Activated CD4-positive, alpha-beta T cell treated with anti-CD3 and anti-CD28 coated beads, Interleukin-2, amount 50 U/mL, for 16 hours (primary cell): Measurements from ENCODE around the gene ADH5.
"Not testable (repeated sequence)": the region's sequence is repeated elsewhere in the genome, so short reads cannot be mapped to it uniquely, and the experiment has no call there.

ENCODE experiments used
- DNase-seq: peaks from one replicate; pipeline ENCODE4 v3.0.0-alpha.2; 2020

ADH5 gene

GRCh38 chr4:99082192-99082591 is 6.4 kb downstream of the ADH5 start:
- no peak for DNase-seq

- not testable (repeated sequence) for DNase-seq
Observed at GRCh38 chr4:99080869-99081268, 7.7 kb downstream of the ADH5 start.

GRCh38 chr4:99079625-99080295 is 8.8 kb downstream of the ADH5 start:
- no peak for DNase-seq

- no peak for DNase-seq
Observed at GRCh38 chr4:99078931-99079624, 9.5 kb downstream of the ADH5 start.

DNA sequence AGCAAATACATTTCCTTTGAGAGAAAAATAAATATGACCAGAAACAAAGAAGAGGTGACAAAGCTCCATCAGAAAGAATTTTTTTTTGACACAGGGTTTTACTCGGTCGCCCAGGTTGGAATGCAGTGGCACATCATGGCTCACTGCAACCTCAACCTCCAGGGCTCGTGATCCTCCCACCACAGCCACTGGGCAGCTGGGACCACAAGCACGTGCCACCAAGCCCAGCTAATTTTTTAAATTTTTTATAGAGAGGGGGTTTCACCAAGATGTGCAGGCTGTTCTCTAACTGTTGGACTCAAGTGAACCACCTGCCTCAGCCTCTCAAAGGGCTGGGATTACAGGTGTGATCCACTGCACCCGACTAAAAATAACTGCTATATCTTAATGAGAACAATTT is 10.3 kb downstream of the ADH5 start:
- no peak for DNase-seq

DNA sequence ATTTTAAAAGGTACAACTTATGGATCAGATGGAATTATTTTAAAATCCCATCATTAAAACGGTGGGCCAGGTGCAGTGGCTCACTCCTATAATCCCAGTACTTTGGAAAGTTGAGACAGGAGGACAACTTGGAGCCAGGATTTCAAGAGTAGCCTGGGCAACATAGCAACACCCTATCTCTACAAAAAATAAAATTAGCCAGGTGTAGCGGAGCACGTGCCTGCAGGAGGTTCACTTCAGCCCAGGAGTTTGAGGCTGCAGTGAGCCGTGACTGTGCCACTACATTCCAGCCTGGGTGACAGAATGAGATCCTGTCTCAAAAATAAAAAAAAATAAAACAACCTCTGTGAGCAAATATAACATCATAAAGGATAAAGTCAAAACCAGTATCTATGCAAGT is 11.4 kb downstream of the ADH5 start:
- no peak for DNase-seq

DNA sequence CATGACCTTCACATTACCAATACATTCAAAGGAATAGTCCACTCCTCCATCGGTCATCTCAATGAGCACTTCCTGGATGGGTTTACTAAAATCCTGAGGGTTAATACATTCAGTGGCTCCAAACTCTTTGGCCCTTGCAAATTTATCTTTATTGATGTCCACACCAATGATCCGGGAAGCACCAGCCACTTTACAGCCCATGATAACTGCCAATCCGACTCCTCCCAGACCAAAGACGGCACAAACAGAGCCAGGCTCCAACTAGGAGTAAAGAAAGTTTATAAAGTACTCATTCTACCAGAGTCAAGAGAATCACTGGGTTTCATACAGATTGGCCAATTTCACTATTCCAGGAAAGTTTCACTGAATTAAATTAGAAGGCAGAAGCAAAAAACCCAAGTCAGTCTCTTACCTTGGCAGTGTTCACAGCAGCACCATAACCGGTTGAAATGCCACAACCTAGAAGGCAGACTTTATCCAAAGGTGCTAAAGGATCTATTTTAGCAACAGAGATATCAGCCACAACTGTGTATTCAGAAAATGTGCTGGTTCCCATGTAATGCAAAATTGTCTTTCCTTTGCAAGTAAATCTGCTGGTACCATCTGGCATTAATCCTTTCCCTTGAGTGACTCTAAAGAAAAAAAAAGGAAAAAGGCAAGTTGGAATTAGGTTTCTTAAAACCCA is 12.2 kb downstream of the ADH5 start:
- DNase-seq: no peak

DNA sequence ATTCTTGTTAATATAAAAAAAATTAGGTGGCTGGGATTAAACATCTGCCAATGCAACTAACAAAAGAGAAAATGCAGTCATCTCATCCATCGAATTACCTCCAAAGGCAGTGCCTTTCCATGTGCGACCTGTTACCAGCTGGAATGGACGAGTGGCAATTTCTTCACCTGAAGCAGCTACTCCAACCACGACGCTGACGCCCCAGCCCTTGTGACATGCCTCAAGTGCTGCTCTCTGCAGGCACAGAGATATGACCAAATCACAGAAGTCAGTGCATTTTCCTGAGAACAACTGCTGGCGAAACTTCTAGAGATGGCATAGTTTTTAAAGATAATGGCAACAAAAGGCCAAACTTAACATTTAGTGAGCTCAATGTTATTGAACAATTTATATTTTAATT is 13.8 kb downstream of the ADH5 start:
- no peak for DNase-seq

DNA sequence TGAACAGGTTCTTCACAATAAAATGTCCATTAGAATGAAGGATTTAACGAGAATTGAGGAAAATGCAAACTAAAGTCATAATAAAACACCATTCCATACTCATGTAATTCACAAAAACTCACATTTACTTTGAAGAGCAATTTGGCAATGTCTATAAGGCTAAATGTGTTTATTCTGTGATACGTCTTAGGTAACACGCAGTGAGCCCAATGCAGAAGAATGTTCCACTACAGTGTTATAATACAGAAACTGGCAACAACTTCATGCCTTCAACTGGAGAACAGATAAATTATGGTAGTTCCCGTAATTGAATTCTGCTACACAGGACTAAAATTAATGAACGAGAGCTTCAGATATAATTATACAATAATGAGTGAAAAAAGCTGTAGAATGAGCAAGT is 17.4 kb downstream of the ADH5 start:
- DNase-seq: no peak

- no peak for DNase-seq
Observed at GRCh38 chr4:99067617-99068016, 21.0 kb downstream of the ADH5 start.

- DNase-seq: not testable (repeated sequence)
Observed at GRCh38 chr4:99065521-99065920, 23.1 kb downstream of the ADH5 start.

- no peak for DNase-seq
Observed at GRCh38 chr4:99062120-99062519, 26.5 kb downstream of the ADH5 start.

- peak; percentile 18 for DNase-seq
Observed at GRCh38 chr4:99061048-99061700, 27.4 kb downstream of the ADH5 start.

- no peak for DNase-seq
Observed at GRCh38 chr4:99059550-99059949, 29.0 kb downstream of the ADH5 start.

DNA sequence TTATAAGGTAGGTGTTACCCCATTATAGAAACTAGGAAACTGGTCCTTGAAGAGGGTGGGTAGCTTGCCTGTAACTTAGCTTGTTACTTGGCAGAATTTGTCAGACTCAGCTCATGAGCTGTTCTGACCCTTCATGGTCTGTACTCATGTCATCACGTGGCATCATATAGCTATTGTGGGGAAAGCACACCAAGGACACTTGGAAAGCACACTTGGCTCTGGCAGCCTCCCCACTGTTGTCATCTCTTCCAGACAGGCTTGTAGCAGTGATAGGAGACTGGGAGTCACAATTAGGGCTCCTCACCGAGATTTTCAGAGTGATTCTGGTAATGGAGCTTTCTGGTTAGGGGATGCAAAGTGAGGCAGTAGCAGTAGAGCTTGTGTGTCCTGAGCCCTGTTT is 30.4 kb downstream of the ADH5 start:
- no peak for DNase-seq

- peak; percentile 63 for DNase-seq
Observed at GRCh38 chr4:99054428-99054994, 34.1 kb downstream of the ADH5 start.

DNA sequence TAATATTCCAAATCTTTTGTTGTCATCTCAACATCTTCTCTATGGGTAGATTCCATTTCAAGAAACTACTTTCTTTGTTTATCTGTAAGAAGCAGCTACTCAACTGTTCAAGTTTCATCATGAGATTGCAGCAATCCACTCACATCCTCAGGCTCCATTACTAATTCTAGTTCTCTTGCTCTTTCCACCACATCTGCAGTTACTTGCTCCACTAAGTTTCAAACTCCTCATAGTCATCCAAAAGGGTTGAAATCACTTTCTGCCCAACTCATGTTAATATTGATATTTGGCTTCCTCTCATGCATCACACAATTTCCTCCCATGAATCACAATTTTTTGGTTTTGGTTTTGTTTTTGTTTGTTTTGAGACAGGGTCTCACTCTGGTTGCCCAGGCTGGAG is 35.7 kb downstream of the ADH5 start:
- DNase-seq: peak; percentile 81

DNA sequence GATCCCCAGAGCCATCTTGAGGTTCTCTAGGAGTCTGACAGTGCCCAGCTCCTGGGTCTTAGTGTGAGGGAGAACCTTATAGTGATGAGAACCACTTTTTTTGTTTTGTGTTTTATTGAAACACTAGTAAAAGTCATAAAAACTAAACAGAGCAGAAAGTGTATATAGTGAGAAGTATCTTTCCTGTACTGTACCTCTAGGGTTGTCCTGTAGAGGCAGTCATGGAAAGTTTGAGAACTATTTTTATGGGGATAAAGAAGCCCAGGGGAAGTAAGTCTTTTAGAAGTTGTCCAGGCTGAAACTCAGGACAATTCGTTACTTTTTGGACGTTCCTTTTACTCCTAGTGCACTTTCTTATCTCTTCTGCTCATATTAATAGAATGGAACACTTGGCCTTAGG is 40.9 kb downstream of the ADH5 start:
- DNase-seq: no peak

DNA sequence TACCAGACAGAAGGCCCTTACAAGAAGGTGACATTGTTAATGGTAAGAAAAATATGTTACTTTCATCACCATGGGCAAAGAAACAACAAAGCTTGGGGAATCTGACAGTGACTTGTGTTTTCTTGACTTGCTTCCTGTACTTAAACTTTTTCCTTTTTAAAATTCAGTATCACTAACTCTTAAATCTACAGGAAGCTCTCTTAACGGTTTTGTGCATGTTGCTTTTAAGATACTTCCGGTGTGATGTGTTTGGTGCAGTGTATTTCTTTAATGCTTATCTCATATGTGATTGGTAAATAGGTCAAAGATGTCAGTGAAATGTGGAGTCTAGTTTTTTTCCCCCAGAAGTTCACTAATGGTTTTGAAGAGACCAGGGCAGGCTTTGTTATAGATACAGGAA is 45.2 kb downstream of the ADH5 start:
- DNase-seq: peak; percentile 31

DNA sequence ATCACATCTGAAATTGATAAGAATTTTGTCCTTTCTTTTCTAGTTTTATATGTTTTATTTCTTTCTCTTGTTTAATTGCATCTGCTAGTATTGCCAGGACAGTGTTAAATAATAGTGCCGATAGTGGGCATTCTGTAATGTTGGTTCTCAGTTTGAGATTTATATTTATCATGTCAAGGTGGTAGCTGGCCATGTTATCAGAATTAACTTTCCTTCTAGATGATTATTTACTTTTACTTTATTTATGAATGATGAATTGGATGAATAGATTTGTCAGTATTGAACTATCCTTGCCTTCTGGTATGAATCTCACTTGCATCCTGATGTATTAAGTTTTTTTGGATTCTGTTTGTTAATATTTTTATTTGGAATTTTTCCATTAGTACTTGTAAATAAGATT is 50.4 kb downstream of the ADH5 start:
- DNase-seq: no peak

DNA sequence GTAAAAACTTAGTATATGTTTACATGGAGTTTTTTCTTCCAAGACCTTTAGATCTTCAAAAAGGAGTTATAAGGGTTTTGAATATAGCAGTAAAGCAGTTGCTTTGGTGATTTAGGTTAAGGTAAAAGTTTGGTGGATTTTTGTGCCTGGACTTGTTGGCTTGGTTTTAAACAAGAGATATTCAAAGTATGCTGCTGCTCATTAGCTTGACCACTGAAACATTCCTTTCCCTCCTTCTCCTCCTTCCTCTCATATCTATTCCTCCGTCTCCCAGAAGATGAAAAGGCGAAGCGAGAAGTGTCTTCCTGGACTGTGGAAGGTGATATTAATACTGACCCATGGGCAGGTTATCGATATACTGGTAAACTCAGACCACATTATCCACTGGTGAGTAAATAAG is 54.6 kb downstream of the ADH5 start:
- no peak for DNase-seq

GRCh38 chr4:99029852-99030251 is 58.7 kb downstream of the ADH5 start:
- no peak for DNase-seq

- no peak for DNase-seq
Observed at GRCh38 chr4:99029018-99029735, 59.4 kb downstream of the ADH5 start.
